Mesendoderm (in vitro differentiated cells): ENCODE results near the gene TNFRSF8.

Experiments used
- DNase-seq: peaks from one replicate; pipeline ENCODE4 v3.0.0; 2013
- H2AK5ac ChIP-seq: 2 replicates; pipeline ENCODE4 v1.6.1; 2013; ENCODE audit warnings: low read length, inconsistent platforms
- H2BK120ac ChIP-seq: 2 replicates; pipeline ENCODE4 v1.6.1; 2013; ENCODE audit warnings: low read depth, mild to moderate bottlenecking, low read length, moderate library complexity, mixed read lengths
- H2BK15ac ChIP-seq: replicated peaks from 2 replicates; pipeline ENCODE4 v1.6.1; 2013; ENCODE audit warnings: low read depth, mild to moderate bottlenecking, moderate library complexity
- H2BK5ac ChIP-seq: 2 replicates; pipeline ENCODE4 v1.6.1; 2013; ENCODE audit warnings: low read length, inconsistent platforms
- H3K18ac ChIP-seq: 2 replicates; pipeline ENCODE4 v1.6.1; 2013; ENCODE audit warnings: mild to moderate bottlenecking, low read length, mixed read lengths
- H3K23ac ChIP-seq: one replicate; pipeline ENCODE4 v1.6.1; 2013; ENCODE audit warnings: low read length
- H3K27ac ChIP-seq: 2 replicates; pipeline ENCODE4 v1.5.1; 2013; ENCODE audit warnings: low read depth, mild to moderate bottlenecking, inconsistent platforms, low read length, moderate library complexity
- H3K27me3 ChIP-seq: 2 replicates; pipeline ENCODE4 v1.6.1; 2013; ENCODE audit warnings: low read length, control low read depth, mild to moderate bottlenecking, inconsistent platforms; ENCODE audit not compliant: insufficient read depth, poor library complexity
- H3K36me3 ChIP-seq: 2 replicates; pipeline ENCODE4 v1.6.1; 2013; ENCODE audit warnings: low read length, inconsistent platforms; ENCODE audit not compliant: control insufficient read depth, insufficient read depth
- H3K4ac ChIP-seq: one replicate; pipeline ENCODE4 v1.6.1; 2013; ENCODE audit warnings: low read depth, mild to moderate bottlenecking, low read length, moderate library complexity
- H3K4me1 ChIP-seq: 2 replicates; pipeline ENCODE4 v1.6.1; 2013; ENCODE audit warnings: low read depth, low read length, inconsistent platforms; ENCODE audit not compliant: control insufficient read depth
- H3K4me2 ChIP-seq: 2 replicates; pipeline ENCODE4 v1.6.1; 2013; ENCODE audit warnings: low read length
- H3K4me3 ChIP-seq: 2 replicates; pipeline ENCODE4 v1.5.1; 2013; ENCODE audit warnings: mild to moderate bottlenecking, low read length
- H3K56ac ChIP-seq: one replicate; pipeline ENCODE4 v1.6.1; 2013; ENCODE audit warnings: low read length
- H3K79me1 ChIP-seq: 2 replicates; pipeline ENCODE4 v1.6.1; 2013; ENCODE audit warnings: low read length, inconsistent platforms
- H3K79me2 ChIP-seq: 2 replicates; pipeline ENCODE4 v1.6.1; 2013; ENCODE audit warnings: mild to moderate bottlenecking, low read length; ENCODE audit not compliant: control insufficient read depth, insufficient read depth
- H3K9ac ChIP-seq: 2 replicates; pipeline ENCODE4 v1.6.1; 2013; ENCODE audit warnings: low read length, inconsistent platforms
- H4K5ac ChIP-seq: one replicate; pipeline ENCODE4 v1.6.1; 2013; ENCODE audit warnings: low read length
- H4K8ac ChIP-seq: one replicate; pipeline ENCODE4 v1.6.1; 2013; ENCODE audit warnings: low read depth, mild to moderate bottlenecking, control low read depth, low read length, moderate library complexity
- WGBS: extraction: QIAGEN DNeasy Blood & Tissue Kit; methylation state at CpG from one replicate; pipeline ENCODE4 v1.1.7; 2013; ENCODE audit warnings: low lambda C conversion rate, missing lambda C conversion rate; ENCODE audit not compliant: insufficient coverage; ENCODE audit errors: extremely low coverage; 5-methylcytosine and 5-hydroxymethylcytosine counted together

TNFRSF8 gene

GRCh38 chr1:12149791-12150175 lies 86.7 kb downstream of the TNFRSF8 start:
- Histone ChIP-seq H3K27ac (no peak overlapping the region), H2BK120ac (no peak overlapping the region), H4K8ac (no peak overlapping the region), H3K36me3 (no peaks in the 10 kb centered on the region), H4K5ac (no peak overlapping the region), H2BK5ac (no peak overlapping the region), H3K79me2 (no peaks in the 10 kb centered on the region), H2BK15ac (no peak overlapping the region), H2AK5ac (no peak overlapping the region), H3K4me1 (no peaks in the 10 kb centered on the region), H3K9ac (no peak overlapping the region), H3K23ac (no peak overlapping the region), H3K4me3 (no peak overlapping the region), H3K4me2 (no peak overlapping the region), H3K27me3 (no peaks in the 10 kb centered on the region), H3K4ac (no peak overlapping the region), H3K56ac (no peak overlapping the region), H3K18ac (no peak overlapping the region), H3K79me1 (no peaks in the 10 kb centered on the region)
- no CpG with 5 or more reads among the region's 6 CpGs for WGBS
- no peak for DNase-seq

DNA sequence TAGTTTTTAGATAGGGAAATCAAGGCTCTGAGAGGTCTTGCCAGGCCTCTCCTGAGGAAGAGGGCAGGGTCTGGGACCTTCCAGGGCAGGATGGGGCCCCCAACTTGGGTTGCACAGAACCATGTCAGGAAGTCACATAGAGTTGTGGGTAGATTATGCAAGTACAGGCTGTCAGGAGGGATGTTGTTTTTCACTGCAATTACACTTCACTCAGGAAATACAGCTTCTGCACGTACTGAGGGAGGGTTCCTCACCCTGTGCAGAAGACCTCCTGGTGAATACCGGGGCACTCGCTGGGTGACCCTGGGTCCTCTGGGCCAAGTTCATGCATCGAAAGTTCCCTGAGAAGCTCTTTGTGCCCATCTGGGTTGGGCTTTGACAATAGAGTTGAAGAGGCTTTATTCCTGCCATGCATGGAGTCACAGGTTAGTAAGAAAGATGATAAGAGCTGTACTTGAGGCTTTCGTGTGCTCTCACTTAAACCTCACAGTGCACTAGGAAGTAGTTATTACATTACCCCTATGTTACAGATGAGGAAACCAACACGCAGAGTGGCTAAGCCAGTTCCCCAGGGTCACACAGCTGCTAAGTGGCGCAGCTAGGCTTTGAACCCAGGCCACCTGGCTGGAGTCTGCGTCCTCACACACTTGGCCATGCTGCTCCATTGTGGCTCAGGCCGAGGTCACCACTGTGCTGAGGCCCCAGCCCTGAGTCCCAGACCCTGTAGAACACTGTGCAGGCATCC lies 87.5 kb downstream of the TNFRSF8 start:
- Histone ChIP-seq H2BK15ac (no peak overlapping the region), H3K4me1 (no peaks in the 10 kb centered on the region), H2BK120ac (no peak overlapping the region), H3K18ac (no peak overlapping the region), H4K8ac (no peak overlapping the region), H3K23ac (no peak overlapping the region), H3K27ac (no peak overlapping the region), H3K79me1 (no peaks in the 10 kb centered on the region), H3K4me3 (no peak overlapping the region), H3K56ac (no peak overlapping the region), H2AK5ac (no peak overlapping the region), H3K79me2 (no peaks in the 10 kb centered on the region), H3K9ac (no peak overlapping the region), H3K4me2 (no peak overlapping the region), H3K27me3 (no peaks in the 10 kb centered on the region), H2BK5ac (no peak overlapping the region), H3K4ac (no peak overlapping the region), H3K36me3 (no peaks in the 10 kb centered on the region), H4K5ac (no peak overlapping the region)
- no CpG with 5 or more reads among the region's 9 CpGs for WGBS
- DNase-seq: no peak

GRCh38 chr1:12151465-12151864 lies 88.4 kb downstream of the TNFRSF8 start:
- Histone ChIP-seq H3K56ac (no peak overlapping the region), H3K9ac (no peak overlapping the region), H3K27ac (no peak overlapping the region), H2BK5ac (no peak overlapping the region), H3K4me1 (no peaks in the 10 kb centered on the region), H3K27me3 (no peaks in the 10 kb centered on the region), H4K8ac (no peak overlapping the region), H3K4me3 (no peak overlapping the region), H3K79me2 (no peaks in the 10 kb centered on the region), H3K18ac (no peak overlapping the region), H3K4ac (no peak overlapping the region), H2BK15ac (no peak overlapping the region), H2AK5ac (no peak overlapping the region), H3K79me1 (no peaks in the 10 kb centered on the region), H2BK120ac (no peak overlapping the region), H3K4me2 (no peak overlapping the region), H4K5ac (no peak overlapping the region), H3K23ac (no peak overlapping the region), H3K36me3 (no peaks in the 10 kb centered on the region)
- no peak for DNase-seq
- no CpG with 5 or more reads among the region's 2 CpGs for WGBS

- no peak overlapping the region for H3K56ac ChIP-seq
- H3K4me3 ChIP-seq: no peak overlapping the region
- no peaks in the 10 kb centered on the region for H3K36me3 ChIP-seq
- H2BK15ac ChIP-seq: no peak overlapping the region
- H3K79me2 ChIP-seq: no peaks in the 10 kb centered on the region
- DNase-seq: no peak
- H4K5ac ChIP-seq: no peak overlapping the region
- H3K4me1 ChIP-seq: no peaks in the 10 kb centered on the region
- H3K18ac ChIP-seq: no peak overlapping the region
- no peak overlapping the region for H3K27ac ChIP-seq
- no peak overlapping the region for H2BK5ac ChIP-seq
- H2BK120ac ChIP-seq: no peak overlapping the region
- no peak overlapping the region for H4K8ac ChIP-seq
- no peak overlapping the region for H2AK5ac ChIP-seq
- no peak overlapping the region for H3K23ac ChIP-seq
- H3K4me2 ChIP-seq: no peak overlapping the region
- no peaks in the 10 kb centered on the region for H3K27me3 ChIP-seq
- H3K9ac ChIP-seq: no peak overlapping the region
- H3K4ac ChIP-seq: no peak overlapping the region
- no peaks in the 10 kb centered on the region for H3K79me1 ChIP-seq
- WGBS: no CpG with 5 or more reads among the region's 7 CpGs
Measured at GRCh38 chr1:12152113-12152891, 89.2 kb downstream of the TNFRSF8 start.

DNA sequence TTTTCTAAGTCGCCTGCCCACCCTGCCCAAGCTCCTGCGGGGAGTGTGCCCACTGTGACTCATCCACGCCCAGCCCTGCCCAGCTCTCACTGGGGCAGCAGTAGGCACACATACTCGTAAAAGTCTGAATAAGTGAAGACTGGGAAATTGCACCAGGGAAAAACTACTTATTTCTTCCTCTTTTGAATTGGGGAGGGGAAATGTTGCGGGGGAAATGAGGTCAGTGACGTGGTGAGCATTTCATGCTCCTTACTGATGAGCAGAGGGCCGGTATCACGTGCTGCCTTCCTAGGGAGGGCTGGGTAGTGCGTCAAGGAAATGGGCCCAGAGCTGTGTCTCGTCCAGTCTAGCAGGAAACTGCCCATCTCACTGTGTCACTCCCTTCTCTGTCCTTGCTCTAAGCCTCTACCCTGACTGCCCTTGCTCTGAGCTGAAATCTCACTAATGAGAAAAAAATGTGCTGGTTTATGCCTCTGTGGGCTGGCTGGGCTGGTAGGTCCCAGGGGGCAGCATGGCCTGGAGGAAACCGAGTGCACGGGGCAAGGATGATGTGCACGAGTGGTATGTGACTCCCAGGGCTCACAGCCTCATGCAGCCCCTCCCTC lies 90.2 kb downstream of the TNFRSF8 start:
- Histone ChIP-seq H3K9ac (no peak overlapping the region), H3K4me1 (peaks cover 2% of the 10 kb centered on the region), H3K27ac (no peak overlapping the region), H2AK5ac (no peak overlapping the region), H2BK120ac (no peak overlapping the region), H3K79me1 (no peaks in the 10 kb centered on the region), H3K4ac (no peak overlapping the region), H3K56ac (no peak overlapping the region), H4K5ac (no peak overlapping the region), H2BK5ac (no peak overlapping the region), H3K23ac (no peak overlapping the region), H3K18ac (no peak overlapping the region), H3K79me2 (no peaks in the 10 kb centered on the region), H3K4me2 (no peak overlapping the region), H3K27me3 (no peaks in the 10 kb centered on the region), H3K36me3 (no peaks in the 10 kb centered on the region), H4K8ac (no peak overlapping the region), H3K4me3 (no peak overlapping the region), H2BK15ac (no peak overlapping the region)
- no peak for DNase-seq
- no CpG with 5 or more reads among the region's 13 CpGs for WGBS
